ENCODE measurements around the gene CDKN2A. TPM values are rescaled to one million over a fixed set of nuclear protein-coding genes. Genes with fewer than 3 reads are reported as not detected.

CDKN2A gene
- total and polyA plus RNA-seq, 8 donors, result 0.30 to 1.6 (median 0.75) TPM; not detected in 4

- no peak for TF ChIP-seq CTCF (IDR thresholded peaks at IDR 0.05)
- no peaks in the 10 kb centered on the region for H3K4me1 ChIP-seq
- ATAC-seq (no peak), DNase-seq (no peak)
- H3K9me3 ChIP-seq, result peaks cover 0 to 4% of the 10 kb centered on the region in 2 donors
- intact Hi-C loops (cut with DNase I), result no loop called here
- no peaks in the 10 kb centered on the region for H3K27me3 ChIP-seq
- no peak overlapping the region for H3K27ac ChIP-seq
- H3K4me3 ChIP-seq, result no peak overlapping the region
- H3K36me3 ChIP-seq, result no peaks in the 10 kb centered on the region
These were observed 28.2 kb upstream of the CDKN2A start for GRCh38 chr9:22022396-22022795.

- Histone ChIP-seq H3K27ac (no peak overlapping the region), H3K4me3 (no peak overlapping the region)
- TF ChIP-seq CTCF (IDR thresholded peaks at IDR 0.05), result no peak
These were observed 16.9 kb upstream of the CDKN2A start for GRCh38 chr9:22010866-22011625.

GRCh38 chr9:22009506-22009867 lies 15.3 kb upstream of the CDKN2A start:
- H3K4me1 ChIP-seq, result peaks cover 2 to 31% of the 10 kb centered on the region in 2 donors

More at GRCh38 chr9:22010866-22011625, 16.9 kb upstream of the CDKN2A start:
- peak in 2 of 4 donors; percentile 36 to 62 for DNase-seq
- Histone ChIP-seq H3K4me1 (peaks cover 2 to 21% of the 10 kb centered on the region in 2 donors), H3K9me3 (no peaks in the 10 kb centered on the region), H3K36me3 (no peaks in the 10 kb centered on the region), H3K27me3 (peaks cover 10 to 47% of the 10 kb centered on the region in 2 donors)
- no peak for ATAC-seq
- intact Hi-C loops (cut with DNase I), result no loop called here

GRCh38 chr9:22008717-22009505 lies 14.7 kb upstream of the CDKN2A start, which contains the start of gene CDKN2B:
CDKN2B (minus strand) TSS chr9:22009305; CDS start chr9:22008953, 352 bp downstream.
- peak; percentile 98 for ATAC-seq
- H3K27me3 ChIP-seq, result peaks cover 20 to 69% of the 10 kb centered on the region in 2 donors
- intact Hi-C loops (cut with DNase I), result loop anchor here in 1 of 2 donors (10.0 kb wide), 1 partner anchor 194 kb away; no protein-coding TSS in a partner anchor

More at GRCh38 chr9:22009506-22009867, 15.3 kb upstream of the CDKN2A start:
- intact Hi-C loops (cut with DNase I), result loop anchor here in 1 of 2 donors (10.0 kb wide), 1 partner anchor 195 kb away; no protein-coding TSS in a partner anchor
- Histone ChIP-seq H3K4me3 (peak overlapping the region; percentile 62 to 78), H3K9me3 (no peaks in the 10 kb centered on the region), H3K27me3 (peaks cover 20 to 63% of the 10 kb centered on the region in 2 donors), H3K36me3 (peaks cover 0 to 3% of the 10 kb centered on the region in 2 donors), H3K27ac (peak overlapping the region in 1 of 2 donors; percentile 86)
- DNase-seq (no peak), ATAC-seq (no peak)
- TF ChIP-seq CTCF (IDR thresholded peaks at IDR 0.05), result no peak

More at GRCh38 chr9:22008717-22009505, 14.7 kb upstream of the CDKN2A start, which contains the start of gene CDKN2B:
- Histone ChIP-seq H3K36me3 (peaks cover 0 to 3% of the 10 kb centered on the region in 2 donors), H3K9me3 (no peaks in the 10 kb centered on the region), H3K27ac (peak within 1 kb of the TSS; percentile 86 to 87), H3K4me1 (peaks cover 2 to 31% of the 10 kb centered on the region in 2 donors), H3K4me3 (peak within 1 kb of the TSS; percentile 62 to 78)
- peak; percentile 66 to 98 (median 93) for DNase-seq
- peak; percentile 95 for TF ChIP-seq CTCF (IDR thresholded peaks at IDR 0.05)
